Coronary artery (tissue), 2 donors: ENCODE measurements around the gene PPP1R36.

ENCODE experiments used
- DNase-seq: peaks from one replicate; pipeline ENCODE4 v3.0.0-alpha.2; 2017; ENCODE audit warnings: low spot score
- H3K27ac ChIP-seq, 2 donors: fragments of 200-600 bp; sonication (generic); one replicate each; pipeline ENCODE4 v1.5.1; 2016 to 2019
- H3K4me3 ChIP-seq: fragments of 200-600 bp; sonication (generic); 2 replicates; pipeline ENCODE4 v1.5.1; 2016; ENCODE audit warnings: mild to moderate bottlenecking, moderate library complexity
- TF ChIP-seq, protein P1 (sequence below): fragments of 200-600 bp; sonication (generic); IDR thresholded peaks from one replicate; pipeline ENCODE4 v1.5.1; 2019; ENCODE audit warnings: antibody characterized with exemption

Gene PPP1R36

GRCh38 chr14:64522591-64523355 lies 27.0 kb upstream of the PPP1R36 start:
- Histone ChIP-seq H3K27ac (no peak overlapping the region), H3K4me3 (no peak overlapping the region)
- TF ChIP-seq, protein P1, sequence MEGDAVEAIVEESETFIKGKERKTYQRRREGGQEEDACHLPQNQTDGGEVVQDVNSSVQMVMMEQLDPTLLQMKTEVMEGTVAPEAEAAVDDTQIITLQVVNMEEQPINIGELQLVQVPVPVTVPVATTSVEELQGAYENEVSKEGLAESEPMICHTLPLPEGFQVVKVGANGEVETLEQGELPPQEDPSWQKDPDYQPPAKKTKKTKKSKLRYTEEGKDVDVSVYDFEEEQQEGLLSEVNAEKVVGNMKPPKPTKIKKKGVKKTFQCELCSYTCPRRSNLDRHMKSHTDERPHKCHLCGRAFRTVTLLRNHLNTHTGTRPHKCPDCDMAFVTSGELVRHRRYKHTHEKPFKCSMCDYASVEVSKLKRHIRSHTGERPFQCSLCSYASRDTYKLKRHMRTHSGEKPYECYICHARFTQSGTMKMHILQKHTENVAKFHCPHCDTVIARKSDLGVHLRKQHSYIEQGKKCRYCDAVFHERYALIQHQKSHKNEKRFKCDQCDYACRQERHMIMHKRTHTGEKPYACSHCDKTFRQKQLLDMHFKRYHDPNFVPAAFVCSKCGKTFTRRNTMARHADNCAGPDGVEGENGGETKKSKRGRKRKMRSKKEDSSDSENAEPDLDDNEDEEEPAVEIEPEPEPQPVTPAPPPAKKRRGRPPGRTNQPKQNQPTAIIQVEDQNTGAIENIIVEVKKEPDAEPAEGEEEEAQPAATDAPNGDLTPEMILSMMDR, result no peak
- DNase-seq, result no peak

- no peak overlapping the region for H3K4me3 ChIP-seq
- H3K27ac ChIP-seq, result no peak overlapping the region
- TF ChIP-seq, protein P1, result no peak
- DNase-seq, result no peak
Observed at GRCh38 chr14:64525354-64525753, 24.4 kb upstream of the PPP1R36 start.

- Histone ChIP-seq H3K27ac (no peak overlapping the region), H3K4me3 (no peak overlapping the region)
- TF ChIP-seq, protein P1, result no peak
- no peak for DNase-seq
Observed at GRCh38 chr14:64531567-64531966, 18.2 kb upstream of the PPP1R36 start.

DNA sequence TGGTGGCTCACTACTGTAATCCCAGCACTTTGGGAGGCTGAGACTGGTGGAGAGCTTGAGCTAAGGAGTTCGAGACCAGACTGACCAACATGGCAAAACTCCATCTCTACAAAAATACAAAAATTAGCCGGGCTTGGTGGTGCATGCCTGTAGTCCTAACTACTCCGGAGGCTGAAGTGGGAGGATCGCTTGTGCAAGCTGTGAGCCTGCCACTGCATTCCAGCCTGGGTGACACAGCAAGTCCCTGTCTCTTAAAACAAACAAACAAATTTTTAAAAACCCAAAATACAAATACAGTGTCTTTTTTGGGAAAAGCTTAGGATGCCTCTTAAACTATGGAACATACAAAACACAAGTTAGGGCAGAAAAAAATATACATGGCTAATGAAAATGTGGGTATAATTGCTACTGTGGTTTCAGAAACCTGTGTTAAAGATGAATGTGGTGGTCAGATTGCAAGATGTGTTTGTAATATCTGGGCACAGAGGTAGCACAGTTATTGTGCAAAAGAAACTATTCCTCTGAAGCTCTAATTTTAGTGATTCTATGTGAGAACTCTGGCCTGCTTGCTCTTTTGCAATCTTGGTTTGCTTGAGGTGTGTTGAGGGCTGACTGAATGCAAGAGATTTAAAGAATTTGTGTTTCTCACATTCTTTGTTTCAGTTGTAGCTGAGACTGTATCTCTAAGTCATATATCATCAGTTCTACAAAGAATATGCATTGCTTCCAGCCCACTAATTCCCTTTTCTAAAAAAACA lies 13.1 kb upstream of the PPP1R36 start:
- TF ChIP-seq, protein P1, result no peak
- DNase-seq, result no peak
- H3K4me3 ChIP-seq, result no peak overlapping the region
- H3K27ac ChIP-seq, result no peak overlapping the region

- peak within 1 kb of the TSS; percentile 82 to 95 for H3K27ac ChIP-seq
- peak; percentile 100 for DNase-seq
- H3K4me3 ChIP-seq, result peak within 1 kb of the TSS; percentile 77
- TF ChIP-seq, protein P1, result peak; percentile 73
Observed at GRCh38 chr14:64540208-64541202, 9.3 kb upstream of the PPP1R36 start, which contains the start of gene HSPA2. TSS of gene HSPA2 (plus strand) at chr14:64540741. CDS start at chr14:64540850, 109 bp downstream.

DNA sequence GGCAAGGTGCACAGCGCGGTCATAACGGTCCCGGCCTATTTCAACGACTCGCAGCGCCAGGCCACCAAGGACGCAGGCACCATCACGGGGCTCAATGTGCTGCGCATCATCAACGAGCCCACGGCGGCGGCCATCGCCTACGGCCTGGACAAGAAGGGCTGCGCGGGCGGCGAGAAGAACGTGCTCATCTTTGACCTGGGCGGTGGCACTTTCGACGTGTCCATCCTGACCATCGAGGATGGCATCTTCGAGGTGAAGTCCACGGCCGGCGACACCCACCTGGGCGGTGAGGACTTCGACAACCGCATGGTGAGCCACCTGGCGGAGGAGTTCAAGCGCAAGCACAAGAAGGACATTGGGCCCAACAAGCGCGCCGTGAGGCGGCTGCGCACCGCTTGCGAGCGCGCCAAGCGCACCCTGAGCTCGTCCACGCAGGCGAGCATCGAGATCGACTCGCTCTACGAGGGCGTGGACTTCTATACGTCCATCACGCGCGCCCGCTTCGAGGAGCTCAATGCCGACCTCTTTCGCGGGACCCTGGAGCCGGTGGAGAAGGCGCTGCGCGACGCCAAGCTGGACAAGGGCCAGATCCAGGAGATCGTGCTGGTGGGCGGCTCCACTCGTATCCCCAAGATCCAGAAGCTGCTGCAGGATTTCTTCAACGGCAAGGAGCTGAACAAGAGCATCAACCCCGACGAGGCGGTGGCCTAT lies 8.3 kb upstream of the PPP1R36 start:
- Histone ChIP-seq H3K4me3 (peak overlapping the region; percentile 77), H3K27ac (no peak overlapping the region)
- DNase-seq, result no peak
- TF ChIP-seq, protein P1, result no peak
